GM18858 (cell line): Measurements from ENCODE around the gene IFTAP.
"Not testable (repeated sequence)": the region's sequence is repeated elsewhere in the genome, so short reads cannot be mapped to it uniquely, and the experiment has no call there.

ENCODE experiments used
- ATAC-seq: cut with Tn5 transposase; IDR thresholded peaks from one replicate; pipeline ENCODE4 v1.9.1; 2021; ENCODE audit not compliant: unreplicated experiment

The IFTAP gene

GRCh38 chr11:36635066-36635862 lies 41.0 kb downstream of the IFTAP start:
- no peak for ATAC-seq

- ATAC-seq = no peak
Observed at GRCh38 chr11:36638556-36638955, 44.3 kb downstream of the IFTAP start.

DNA sequence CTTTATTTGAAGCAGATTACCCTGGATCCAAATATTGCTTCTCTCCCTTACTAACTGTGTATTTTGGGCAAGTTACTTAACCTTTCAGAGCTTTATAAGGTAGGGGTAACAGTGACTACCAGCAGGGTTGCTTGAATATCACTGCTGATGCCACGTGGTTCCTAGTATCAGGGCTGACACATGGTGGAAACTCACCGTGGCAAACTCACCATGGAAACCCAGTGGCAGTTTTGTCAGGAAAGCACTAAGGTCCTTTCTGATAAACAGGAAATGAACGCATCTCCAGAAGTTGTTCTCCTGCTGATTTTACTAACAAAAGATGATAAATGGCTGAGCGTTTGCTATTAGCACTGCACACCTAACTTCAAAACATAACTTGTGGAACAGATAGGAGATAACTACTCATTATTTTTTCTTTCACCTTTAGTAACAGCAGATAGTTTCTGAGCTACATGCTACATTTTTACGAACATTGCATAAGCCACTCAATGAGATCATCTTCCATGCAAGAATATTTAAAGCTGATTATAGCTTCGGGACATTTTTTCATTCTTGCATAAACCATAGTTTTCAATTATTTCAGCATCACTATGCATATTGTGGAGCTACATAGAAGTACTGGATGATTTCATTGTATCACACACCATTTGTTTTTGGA lies 63.4 kb downstream of the IFTAP start:
- ATAC-seq = no peak

- ATAC-seq = not testable (repeated sequence)
Observed at GRCh38 chr11:36661359-36661758, 67.1 kb downstream of the IFTAP start.

- ATAC-seq = no peak
Observed at GRCh38 chr11:36672815-36673450, 78.6 kb downstream of the IFTAP start.

DNA sequence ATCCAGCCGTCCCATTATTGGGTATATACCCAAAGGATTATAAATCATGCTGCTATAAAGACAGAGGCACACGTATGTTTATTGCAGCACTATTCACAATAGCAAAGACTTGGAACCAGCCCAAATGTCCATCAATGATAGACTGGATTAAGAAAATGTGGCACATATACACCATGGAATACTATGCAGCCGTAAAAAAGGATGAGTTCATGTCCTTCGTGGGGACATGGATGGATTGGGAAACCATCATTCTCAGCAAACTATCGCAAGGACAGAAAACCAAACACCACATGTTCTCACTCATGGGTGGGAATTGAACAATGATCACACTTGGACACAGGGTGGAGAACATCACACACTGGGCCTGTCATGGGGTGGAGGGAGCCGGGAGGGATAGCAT lies 85.2 kb downstream of the IFTAP start:
- not testable (repeated sequence) for ATAC-seq

DNA sequence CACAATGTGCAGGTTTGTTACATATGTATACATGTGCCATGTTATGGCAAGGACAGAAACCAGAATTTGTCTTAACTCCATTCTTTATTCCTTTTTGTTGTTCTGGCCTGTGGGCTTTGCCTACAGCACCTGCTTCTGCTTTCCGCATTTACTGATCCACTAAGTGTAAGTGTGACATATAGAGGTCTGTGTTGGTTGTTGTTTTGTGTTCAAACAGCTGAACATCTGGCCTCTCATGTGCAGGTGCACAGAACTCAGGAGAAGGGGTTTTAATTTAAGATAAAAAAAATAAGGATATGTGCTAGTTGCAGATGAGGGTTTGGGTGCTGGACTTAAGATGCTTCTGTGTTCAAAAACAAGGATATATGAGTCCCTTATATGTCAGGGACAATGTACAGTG lies 89.5 kb downstream of the IFTAP start:
- no peak for ATAC-seq

DNA sequence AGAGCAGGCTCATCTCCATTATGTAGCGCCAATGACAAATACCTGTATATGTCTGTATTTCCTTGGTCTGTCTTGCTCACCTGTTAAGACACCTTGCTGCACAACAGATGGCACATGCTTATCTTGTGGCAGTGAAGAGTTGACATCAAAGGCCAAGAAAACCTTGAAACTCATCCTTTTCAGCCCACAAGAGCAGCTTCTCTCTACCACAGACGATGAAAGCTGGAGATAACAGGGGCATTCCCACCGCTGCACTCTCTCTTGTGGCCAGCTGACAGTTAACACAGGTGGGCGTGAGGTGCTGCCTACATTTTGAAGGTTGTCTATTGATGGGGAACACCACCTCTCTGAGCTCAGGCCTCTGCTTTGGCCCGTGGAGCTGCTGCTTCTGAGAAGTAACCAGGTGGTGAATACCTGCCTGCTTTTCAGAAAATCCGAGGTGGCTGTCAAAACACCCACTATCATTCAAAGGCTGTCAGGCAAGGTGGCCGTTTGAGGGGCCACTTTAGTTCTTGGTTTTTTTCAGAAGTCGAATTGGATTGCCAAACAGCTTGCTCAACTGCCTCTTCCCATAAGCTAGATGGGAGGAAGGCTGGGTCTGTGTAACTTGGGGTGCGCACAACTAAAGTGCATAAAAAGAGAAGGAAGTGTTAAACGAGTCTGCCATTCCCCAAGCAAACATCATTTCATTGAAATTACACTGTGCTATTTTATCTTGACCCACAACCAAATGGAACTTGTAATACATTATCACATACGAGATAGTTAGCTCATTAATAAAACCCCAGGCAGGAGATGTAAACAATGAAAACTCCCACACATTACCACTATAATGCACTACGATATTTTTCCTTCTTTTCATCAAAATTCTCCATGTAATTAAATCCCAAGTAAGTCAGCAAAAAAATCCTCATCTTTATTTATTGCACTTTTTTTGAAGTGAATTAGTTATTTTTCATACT lies 90.8 kb downstream of the IFTAP start:
- no peak for ATAC-seq

- no peak for ATAC-seq
Observed at GRCh38 chr11:36688132-36688531, 93.8 kb downstream of the IFTAP start.

- ATAC-seq = no peak
Observed at GRCh38 chr11:36688571-36689291, 94.4 kb downstream of the IFTAP start.

DNA sequence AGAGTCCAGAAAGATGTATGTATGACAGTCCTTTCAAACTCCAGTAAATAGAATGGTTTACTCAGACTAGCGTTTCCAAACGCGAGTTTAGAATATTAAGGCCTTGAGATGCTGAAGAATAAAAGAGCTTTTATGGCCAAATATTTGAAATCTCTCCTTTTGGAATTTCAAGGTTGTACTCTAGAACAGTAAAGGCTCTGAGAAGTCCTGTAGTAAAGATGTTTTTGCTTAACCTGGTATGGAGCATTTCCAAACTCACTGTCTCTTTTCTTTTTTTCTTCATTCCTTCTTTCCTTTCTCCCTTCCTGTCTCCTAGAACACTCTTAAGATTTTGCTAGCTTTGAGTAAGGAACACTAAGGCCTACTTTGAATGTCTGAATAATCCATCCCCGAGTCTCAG lies 95.1 kb downstream of the IFTAP start:
- no peak for ATAC-seq

DNA sequence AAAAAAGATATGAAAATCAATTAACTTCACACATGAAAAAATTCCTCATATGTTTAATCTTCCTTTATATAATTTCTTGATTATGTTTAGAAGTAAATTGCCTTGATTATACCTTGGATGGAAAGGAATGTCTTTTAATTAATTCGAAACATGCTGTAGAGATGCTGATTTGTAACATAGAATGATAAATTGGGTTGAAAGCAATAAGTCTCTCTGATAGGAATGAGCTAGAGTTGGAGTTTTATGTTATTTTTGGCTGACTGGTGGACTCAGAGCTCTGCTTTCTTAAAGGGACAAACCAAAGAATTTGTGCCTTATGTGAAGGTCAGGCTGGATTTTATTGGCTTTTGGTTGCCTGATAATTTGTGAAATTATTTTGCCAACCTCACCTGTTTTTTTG lies 98.4 kb downstream of the IFTAP start:
- ATAC-seq = no peak

DNA sequence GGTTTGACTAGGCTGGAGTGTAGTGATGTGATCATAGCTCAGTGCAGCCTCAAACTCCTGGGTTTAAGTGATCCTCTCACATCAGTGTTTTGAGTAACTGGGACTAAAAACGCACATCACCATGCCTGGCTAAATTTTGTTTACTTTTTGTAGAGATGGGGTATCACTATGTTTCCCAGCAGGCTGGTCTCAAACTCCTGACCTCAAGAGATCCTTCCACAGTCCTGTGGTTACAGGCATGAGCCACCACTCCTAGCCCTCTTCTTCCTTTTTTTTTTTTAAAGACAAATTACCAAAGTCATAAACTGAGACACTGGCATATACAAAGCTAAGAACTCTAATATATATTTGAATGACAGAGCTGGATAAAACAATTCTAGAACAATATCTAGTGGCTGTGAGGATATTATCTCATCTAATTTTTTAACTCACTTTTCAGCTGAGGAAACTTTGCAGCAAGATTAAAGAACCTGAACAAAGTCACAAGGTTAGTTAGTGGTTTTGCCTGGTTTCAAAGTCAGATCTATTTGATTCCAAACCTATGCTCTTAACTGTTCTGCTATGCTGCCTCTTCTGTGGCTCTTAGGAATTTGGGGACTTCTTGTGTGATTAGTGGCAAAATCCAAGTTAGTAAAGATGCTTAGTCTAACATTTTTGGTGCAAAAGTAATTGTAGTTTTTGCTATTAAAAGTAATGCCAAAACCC lies 99.0 kb downstream of the IFTAP start:
- ATAC-seq = no peak

DNA sequence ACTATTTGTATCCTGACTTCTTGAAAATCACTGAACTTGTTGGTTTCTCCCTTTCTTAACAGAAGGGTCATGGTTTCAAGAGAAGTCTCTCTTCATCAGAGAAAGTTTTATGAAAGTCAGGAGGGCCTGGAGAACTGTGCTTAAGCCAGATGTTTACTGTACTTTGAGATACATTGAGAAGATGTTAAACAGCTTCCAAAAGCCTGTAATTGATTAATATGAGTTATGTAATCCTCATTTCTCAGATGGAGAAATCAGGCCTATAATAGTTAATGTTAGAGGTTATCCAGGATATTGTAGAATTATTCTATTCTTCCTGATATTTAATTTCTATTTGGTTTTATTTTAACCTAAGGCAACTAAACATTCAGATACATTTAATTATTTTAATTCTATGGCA lies 100.8 kb downstream of the IFTAP start:
- ATAC-seq = no peak

GRCh38 chr11:36695571-36695970 lies 101.3 kb downstream of the IFTAP start:
- no peak for ATAC-seq

DNA sequence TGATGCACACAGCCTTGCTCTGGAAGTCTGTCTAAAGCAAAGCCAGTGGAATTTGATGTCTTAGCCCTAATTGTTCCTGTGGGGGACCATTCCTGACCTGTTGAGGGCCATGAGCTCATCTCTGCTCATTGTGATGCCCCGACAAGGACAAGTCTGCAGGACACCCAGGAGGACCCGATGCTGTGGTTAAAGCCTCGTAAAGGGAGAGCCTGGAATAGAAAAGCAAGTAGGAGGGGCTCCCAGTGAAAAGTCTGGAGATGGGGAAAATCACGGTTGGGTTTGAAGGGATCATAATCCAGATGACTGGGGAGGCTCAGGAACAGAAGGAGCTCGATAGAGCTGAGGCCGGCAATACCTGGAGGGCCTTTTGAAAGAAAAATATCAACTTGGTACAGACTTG lies 102.2 kb downstream of the IFTAP start:
- ATAC-seq = no peak

DNA sequence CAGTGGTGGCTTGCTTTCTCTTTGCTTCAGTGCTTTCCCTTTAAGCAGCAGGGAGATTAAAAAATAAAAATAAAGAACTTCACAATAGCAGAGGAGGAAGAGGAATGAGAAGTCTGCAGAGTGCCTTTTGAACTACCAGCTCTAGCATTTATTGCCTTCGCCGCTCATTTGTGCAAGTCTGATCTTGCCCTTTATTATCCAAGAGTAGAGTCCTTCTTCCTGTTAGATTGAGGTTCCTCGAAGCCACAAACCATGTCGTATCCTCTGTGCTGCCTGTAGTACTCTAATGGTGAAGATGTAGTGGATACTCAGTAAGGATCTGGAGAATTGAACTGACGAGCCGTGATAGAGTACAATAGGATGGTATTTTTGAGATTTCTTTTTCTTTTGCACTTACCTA lies 105.0 kb downstream of the IFTAP start:
- ATAC-seq = no peak

- ATAC-seq = no peak
Observed at GRCh38 chr11:36700246-36700645, 105.9 kb downstream of the IFTAP start.

DNA sequence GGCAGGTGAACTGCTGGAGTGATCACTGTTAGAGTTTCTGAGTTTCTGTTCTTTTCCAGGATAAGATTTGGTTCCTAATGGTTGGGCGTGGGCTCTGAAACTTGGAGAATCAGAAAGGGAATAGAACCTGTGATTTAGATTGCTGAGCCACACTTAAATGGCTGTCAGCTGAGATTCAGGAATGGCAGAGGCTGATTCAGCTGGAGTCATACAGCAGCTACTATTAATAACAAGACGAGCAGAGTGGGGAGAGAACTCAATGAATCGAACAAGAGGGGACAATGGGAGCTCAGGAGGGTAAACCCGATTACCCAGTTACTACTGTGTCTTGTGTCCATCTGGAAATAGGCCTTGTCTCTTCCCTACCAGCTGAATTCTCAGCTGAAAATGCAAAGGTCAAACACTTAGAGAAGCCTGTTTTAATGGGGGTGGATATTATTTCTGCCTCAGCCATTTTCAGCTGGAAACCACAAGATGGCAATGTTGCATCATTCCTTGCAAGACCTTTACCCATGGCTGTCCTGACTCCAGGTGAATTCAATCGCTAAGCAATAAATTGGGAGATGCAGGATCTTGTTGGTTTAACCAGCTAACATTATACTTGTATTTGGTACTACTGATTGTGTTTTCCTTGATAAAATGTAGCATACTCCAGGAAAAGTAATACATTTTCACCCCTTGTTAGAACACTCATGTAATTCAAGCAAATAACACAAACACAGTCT lies 108.2 kb downstream of the IFTAP start:
- peak; percentile 68 for ATAC-seq
